Spleen (tissue), 7 donors: ENCODE data around the gene KDR.

Experiments used
- CTCF ChIP-seq, 11 experiments: fragments of 200-600 bp in 7 of 11; fragments of 450-650 bp in 4 of 11; sonication (generic) in 4 of 11; IDR thresholded peaks in 8 of 11; conservative IDR thresholded peaks in 3 of 11; 1 replicate in 7 of 11; 2 replicates in 4 of 11; pipeline versions ENCODE4 v1.4.0 to v1.8.0; 2016 to 2021; ENCODE audit warnings: antibody characterized with exemption in 11 of 11, inconsistent platforms in 4 of 11, mild to moderate bottlenecking in 1 of 11
- POLR2A ChIP-seq, 3 donors: fragments of 450-650 bp; IDR thresholded peaks; one replicate each; pipeline ENCODE4 v1.5.1; 2017; ENCODE audit warnings: antibody characterized with exemption in 3 of 3, mild to moderate bottlenecking in 1 of 3
- POLR2AphosphoS5 ChIP-seq, 3 donors: sonication (generic); formaldehyde crosslinking; IDR thresholded peaks; one replicate each; pipeline ENCODE4 v1.5.1; 2017; ENCODE audit warnings: antibody characterized with exemption in 3 of 3
- donor health status: DM: no; HTN: no; CAD: no; lungs with moderate emphysema.
- donor health status: DM: no; HTN: no; CAD: no.
- donor health status: DM: no; HTN: no; CAD: no.

GRCh38 chr4:55133951-55134350 lies 8.6 kb upstream of the KDR start:
- TF ChIP-seq CTCF (IDR thresholded peaks at IDR 0.05 in 8 of 11, conservative IDR thresholded peaks at IDR 0.05 in 3 of 11) (no peak), POLR2A (IDR thresholded peaks at IDR 0.05) (no peak), POLR2AphosphoS5 (IDR thresholded peaks at IDR 0.05) (no peak)
